ENCODE measurements around the gene IL34. TPM values are rescaled to one million over a fixed set of nuclear protein-coding genes. Genes with fewer than 3 reads are reported as not detected.
A peak's percentile ranks its signal among the peaks of the same experiment; 100 is the strongest.

IL34 gene
- total and polyA plus RNA-seq, 9 donors, result 6.2 to 10.9 (median 8.1) TPM

DNA sequence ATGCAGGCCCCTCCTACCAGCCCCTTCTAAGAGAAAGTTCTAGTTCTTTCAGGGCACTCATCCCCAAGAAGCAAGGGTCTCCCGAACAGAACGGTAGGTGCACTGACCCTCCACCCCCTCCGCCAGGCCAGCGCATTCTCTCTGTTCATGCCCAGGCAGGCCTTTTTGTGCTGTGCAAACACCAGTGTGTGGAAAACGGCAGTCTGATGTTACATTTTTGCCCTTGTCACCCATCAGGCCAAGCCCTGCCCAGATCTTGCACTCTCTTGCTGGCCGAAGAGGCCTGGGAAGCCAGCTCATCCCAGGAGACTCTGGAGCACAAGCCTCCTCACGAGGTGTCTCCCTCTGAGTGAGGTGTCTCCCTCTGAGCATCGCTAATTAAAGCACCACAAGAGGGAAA, 55.6 kb downstream of the IL34 start:
- no peaks in the 10 kb centered on the region for H3K27me3 ChIP-seq (ENCODE audit: control insufficient read depth, insufficient read depth, low read length)
- no peaks in the 10 kb centered on the region for H3K9me3 ChIP-seq (replicated peaks; ENCODE audit: control insufficient read depth, low read depth, low read length)
- no peak overlapping the region for H3K4me3 ChIP-seq (ENCODE audit: low read length)
- peaks cover 13% of the 10 kb centered on the region for H3K36me3 ChIP-seq (ENCODE audit: control insufficient read depth, insufficient read depth, low read length)
- no peak for DNase-seq
- H3K27ac ChIP-seq (ENCODE audit: low read length), result peak overlapping the region; percentile 93
- 76% methylated on average over 4 of the region's 8 CpGs for WGBS (ENCODE audit: insufficient coverage)
- H3K4me1 ChIP-seq (ENCODE audit: control insufficient read depth, insufficient read depth, low read length), result peaks cover 99% of the 10 kb centered on the region

- Histone ChIP-seq H3K27me3 (ENCODE audit: control insufficient read depth, insufficient read depth, low read length) (no peaks in the 10 kb centered on the region), H3K36me3 (ENCODE audit: control insufficient read depth, insufficient read depth, low read length) (peaks cover 10% of the 10 kb centered on the region), H3K27ac (ENCODE audit: low read length) (peak overlapping the region; percentile 93), H3K9me3 (replicated peaks; ENCODE audit: control insufficient read depth, low read depth, low read length) (no peaks in the 10 kb centered on the region), H3K4me3 (ENCODE audit: low read length) (no peak overlapping the region), H3K4me1 (ENCODE audit: control insufficient read depth, insufficient read depth, low read length) (peaks cover 99% of the 10 kb centered on the region)
- WGBS (ENCODE audit: insufficient coverage), result 58% methylated on average over 5 of the region's 8 CpGs
- no peak for DNase-seq
These were observed 56.3 kb downstream of the IL34 start for GRCh38 chr16:70702624-70703023.

DNA sequence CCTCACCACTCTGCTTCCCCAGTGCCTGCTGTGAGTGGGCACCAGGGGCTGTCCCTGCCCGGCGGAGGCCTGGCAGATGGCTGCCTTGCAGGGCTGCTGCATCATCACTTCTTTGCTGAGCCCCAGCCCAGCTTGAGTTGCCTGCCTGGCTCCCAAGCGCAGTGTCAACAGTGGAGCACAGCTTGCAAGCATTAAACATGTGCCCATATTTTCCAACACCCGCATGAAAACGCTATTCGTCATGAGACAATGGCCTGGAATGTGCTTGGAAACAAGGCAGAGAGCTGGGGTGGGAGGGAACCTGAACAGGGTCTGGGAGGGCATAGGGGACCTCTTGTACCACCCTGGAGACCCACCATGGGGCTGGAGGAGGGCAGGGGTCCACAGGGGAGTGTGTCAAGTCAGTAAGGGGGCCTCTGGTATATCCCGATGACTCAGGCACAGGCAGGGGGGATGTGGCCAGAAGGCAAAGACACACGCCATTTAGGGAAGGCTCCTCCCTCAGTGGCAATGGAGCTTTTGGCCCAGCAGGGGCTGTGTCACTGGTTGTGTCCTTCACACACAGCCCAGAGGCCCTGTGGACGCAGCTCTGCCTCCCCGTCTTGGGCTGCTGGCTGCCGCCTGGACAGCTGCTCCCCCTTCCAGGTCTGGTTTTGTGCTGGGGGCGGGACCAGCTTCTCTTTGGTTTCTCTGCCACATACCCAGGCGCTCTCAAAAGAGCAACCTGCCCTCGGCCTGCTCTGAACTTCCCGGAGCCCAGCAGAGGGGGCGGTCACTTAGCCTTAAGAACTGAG, 56.9 kb downstream of the IL34 start:
- peak; percentile 86 for DNase-seq
- H3K27me3 ChIP-seq (ENCODE audit: control insufficient read depth, insufficient read depth, low read length), result no peaks in the 10 kb centered on the region
- H3K9me3 ChIP-seq (replicated peaks; ENCODE audit: control insufficient read depth, low read depth, low read length), result no peaks in the 10 kb centered on the region
- peaks cover 99% of the 10 kb centered on the region for H3K4me1 ChIP-seq (ENCODE audit: control insufficient read depth, insufficient read depth, low read length)
- peaks cover 6% of the 10 kb centered on the region for H3K36me3 ChIP-seq (ENCODE audit: control insufficient read depth, insufficient read depth, low read length)
- 35% methylated on average over 15 of the region's 16 CpGs for WGBS (ENCODE audit: insufficient coverage)
- H3K27ac ChIP-seq (ENCODE audit: low read length), result peak overlapping the region; percentile 93
- no peak overlapping the region for H3K4me3 ChIP-seq (ENCODE audit: low read length)

DNA sequence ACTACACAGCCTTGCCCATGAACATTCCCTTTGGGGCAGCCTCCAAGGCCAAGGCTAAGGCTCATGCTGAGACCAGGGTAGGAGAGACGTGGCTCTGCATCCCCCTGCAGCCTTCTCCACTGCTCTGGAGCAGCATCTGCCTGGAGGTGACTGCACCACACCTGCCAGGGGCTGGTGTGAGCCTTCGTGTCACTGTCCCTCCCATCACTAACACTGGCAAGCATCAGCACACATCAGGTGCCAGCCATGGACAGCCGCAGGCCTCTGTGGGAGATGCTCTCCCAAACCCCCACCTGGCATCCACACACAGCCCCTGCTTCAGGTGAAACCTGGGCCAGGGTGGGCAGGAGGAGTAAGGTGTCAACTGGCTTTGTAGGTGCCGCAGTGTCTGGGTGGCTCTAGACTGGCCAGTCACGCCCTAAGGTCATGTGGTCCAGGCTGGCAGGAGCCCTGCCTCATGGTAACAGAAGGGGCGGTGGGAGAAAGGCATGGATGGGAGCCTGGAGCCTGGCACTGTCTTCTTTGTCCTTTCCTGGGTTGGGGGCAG, 57.5 kb downstream of the IL34 start:
- no peaks in the 10 kb centered on the region for H3K9me3 ChIP-seq (replicated peaks; ENCODE audit: control insufficient read depth, low read depth, low read length)
- no peaks in the 10 kb centered on the region for H3K27me3 ChIP-seq (ENCODE audit: control insufficient read depth, insufficient read depth, low read length)
- H3K4me1 ChIP-seq (ENCODE audit: control insufficient read depth, insufficient read depth, low read length), result peaks cover 99% of the 10 kb centered on the region
- peaks cover 3% of the 10 kb centered on the region for H3K36me3 ChIP-seq (ENCODE audit: control insufficient read depth, insufficient read depth, low read length)
- 83% methylated on average over 5 of the region's 6 CpGs for WGBS (ENCODE audit: insufficient coverage)
- peak overlapping the region; percentile 93 for H3K27ac ChIP-seq (ENCODE audit: low read length)
- DNase-seq, result no peak
- H3K4me3 ChIP-seq (ENCODE audit: low read length), result no peak overlapping the region

DNA sequence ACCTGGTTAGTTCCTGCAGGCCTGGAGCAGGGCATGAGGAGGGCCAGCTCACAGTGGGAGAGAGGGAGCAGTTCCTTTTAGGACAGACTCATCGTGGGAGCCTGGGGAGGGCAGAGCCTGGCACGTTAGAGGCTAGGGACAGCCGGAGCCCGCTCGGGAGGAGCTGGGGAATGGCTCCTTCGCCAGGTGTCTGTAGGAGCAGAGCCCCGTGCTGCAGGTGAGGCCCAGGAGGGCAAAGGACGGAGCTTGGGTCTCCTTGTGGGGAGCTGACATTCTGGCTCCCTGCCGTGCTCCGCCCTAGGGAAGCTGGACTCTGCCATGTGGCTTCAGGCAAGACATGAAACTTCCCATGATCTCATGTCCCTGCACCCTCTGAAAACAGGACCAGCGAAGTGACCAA, 58.2 kb downstream of the IL34 start:
- Histone ChIP-seq H3K27ac (ENCODE audit: low read length) (peak overlapping the region; percentile 93), H3K27me3 (ENCODE audit: control insufficient read depth, insufficient read depth, low read length) (no peaks in the 10 kb centered on the region)
- 79% methylated on average over 11 of the region's 11 CpGs for WGBS (ENCODE audit: insufficient coverage)

DNA sequence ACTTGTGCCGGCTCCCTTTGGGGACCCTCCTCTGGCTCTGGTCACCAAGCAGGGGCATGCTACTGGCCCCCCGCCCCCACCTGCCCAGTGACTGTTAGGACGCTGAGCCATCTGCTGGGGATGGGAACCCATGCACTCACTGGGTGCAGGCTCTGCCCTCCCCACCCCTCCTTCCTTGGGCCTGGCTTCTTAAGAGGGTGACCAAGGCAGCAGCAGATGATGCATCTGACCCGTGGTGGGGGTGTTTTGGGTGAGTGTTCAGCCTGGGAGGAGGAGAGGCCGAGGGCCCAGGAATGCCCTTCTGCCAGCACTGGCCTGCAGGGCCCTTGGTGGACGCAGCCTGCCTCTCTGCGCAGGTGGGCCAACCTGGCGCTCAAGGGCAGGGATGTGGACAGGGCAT, 58.7 kb downstream of the IL34 start:
- no peak for DNase-seq
- peak overlapping the region; percentile 93 for H3K27ac ChIP-seq (ENCODE audit: low read length)
- H3K36me3 ChIP-seq (ENCODE audit: control insufficient read depth, insufficient read depth, low read length), result peaks cover 3% of the 10 kb centered on the region
- H3K9me3 ChIP-seq (replicated peaks; ENCODE audit: control insufficient read depth, low read depth, low read length), result no peaks in the 10 kb centered on the region
- 96% methylated on average over 5 of the region's 8 CpGs for WGBS (ENCODE audit: insufficient coverage)
- H3K4me1 ChIP-seq (ENCODE audit: control insufficient read depth, insufficient read depth, low read length), result peaks cover 99% of the 10 kb centered on the region
- H3K27me3 ChIP-seq (ENCODE audit: control insufficient read depth, insufficient read depth, low read length), result no peaks in the 10 kb centered on the region
- no peak overlapping the region for H3K4me3 ChIP-seq (ENCODE audit: low read length)

More for the DNA sequence above, 58.2 kb downstream of the IL34 start:
- Histone ChIP-seq H3K36me3 (ENCODE audit: control insufficient read depth, insufficient read depth, low read length) (peaks cover 3% of the 10 kb centered on the region), H3K4me3 (ENCODE audit: low read length) (no peak overlapping the region), H3K4me1 (ENCODE audit: control insufficient read depth, insufficient read depth, low read length) (peaks cover 99% of the 10 kb centered on the region), H3K9me3 (replicated peaks; ENCODE audit: control insufficient read depth, low read depth, low read length) (no peaks in the 10 kb centered on the region)
- DNase-seq, result no peak

DNA sequence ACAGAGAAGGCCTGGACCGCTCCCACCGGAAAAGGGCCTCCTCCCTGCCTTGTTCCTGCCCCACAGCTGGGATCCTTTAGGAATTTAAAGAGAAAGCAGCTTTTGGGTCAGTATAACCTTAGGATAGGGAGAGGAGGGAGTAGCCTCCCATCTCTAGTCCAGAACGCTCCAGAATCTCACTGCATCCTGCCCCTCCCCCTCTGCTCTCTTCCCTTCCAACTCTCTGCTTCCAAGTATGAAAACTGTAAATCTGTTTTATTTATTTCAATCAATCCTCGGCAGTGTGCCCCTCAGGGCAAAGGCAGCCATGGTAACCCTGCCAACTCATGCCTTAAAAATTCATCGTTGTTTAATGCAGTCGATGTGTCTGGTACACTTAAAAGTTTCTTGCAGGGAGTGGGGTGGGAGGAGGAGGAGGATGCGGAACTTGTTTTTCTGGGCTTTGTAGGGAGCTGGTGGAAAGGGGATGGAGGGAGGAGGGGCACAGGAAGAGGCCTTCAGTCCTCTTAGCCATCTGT, 60.6 kb downstream of the IL34 start:
- DNase-seq, result peak; percentile 68

DNA sequence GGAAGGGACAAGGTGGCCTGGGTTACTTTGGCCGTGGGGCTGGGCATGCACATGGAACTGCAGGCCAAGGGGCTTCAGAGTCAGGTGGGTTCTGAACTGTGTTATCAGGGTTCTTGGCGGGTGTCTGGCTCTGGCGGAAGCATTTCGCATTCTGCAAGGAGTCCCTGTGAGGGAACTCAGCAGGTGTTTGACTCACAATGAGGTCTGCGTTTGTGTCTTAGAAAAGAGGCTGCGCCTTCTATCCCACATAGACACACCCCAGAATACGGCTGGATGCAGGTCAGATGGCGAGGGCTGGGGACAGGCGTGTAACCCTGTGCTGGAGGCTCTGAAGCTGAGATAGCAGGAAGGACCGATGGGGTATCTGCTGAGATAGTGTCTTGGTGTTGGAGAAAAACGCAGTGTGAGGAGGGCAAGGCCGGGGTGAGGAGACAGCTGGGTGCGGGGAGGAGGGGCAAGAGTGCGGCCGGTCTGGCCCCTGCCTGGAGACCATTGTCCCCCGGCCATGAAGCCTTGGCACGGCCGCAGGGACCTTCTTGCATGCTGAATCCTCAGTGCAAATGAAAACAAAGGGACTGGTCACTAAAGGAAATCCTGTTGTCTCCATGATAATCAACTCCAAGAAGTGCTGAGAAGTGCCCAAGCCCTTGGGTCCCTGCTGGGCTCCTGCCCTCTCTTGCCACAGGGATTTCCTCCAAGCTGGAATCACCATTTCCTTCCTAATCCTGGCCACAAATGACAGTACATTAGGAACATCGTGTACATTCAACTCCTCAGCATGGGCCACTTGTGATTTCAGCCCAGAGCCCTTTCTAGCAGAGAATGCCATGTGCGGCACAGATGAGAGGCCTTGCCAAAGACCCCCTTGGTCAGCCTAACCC, 62.2 kb downstream of the IL34 start:
- Histone ChIP-seq H3K4me1 (ENCODE audit: control insufficient read depth, insufficient read depth, low read length) (peaks cover 100% of the 10 kb centered on the region), H3K27ac (ENCODE audit: low read length) (peak overlapping the region; percentile 65), H3K9me3 (replicated peaks; ENCODE audit: control insufficient read depth, low read depth, low read length) (no peaks in the 10 kb centered on the region), H3K4me3 (ENCODE audit: low read length) (no peak overlapping the region), H3K36me3 (ENCODE audit: control insufficient read depth, insufficient read depth, low read length) (peaks cover 3% of the 10 kb centered on the region), H3K27me3 (ENCODE audit: control insufficient read depth, insufficient read depth, low read length) (no peaks in the 10 kb centered on the region)
- DNase-seq, result no peak
- WGBS (ENCODE audit: insufficient coverage), result 82% methylated on average over 13 of the region's 20 CpGs

More for the DNA sequence above, 60.6 kb downstream of the IL34 start:
- 35% methylated on average over 2 of the region's 7 CpGs for WGBS (ENCODE audit: insufficient coverage)
- Histone ChIP-seq H3K9me3 (replicated peaks; ENCODE audit: control insufficient read depth, low read depth, low read length) (no peaks in the 10 kb centered on the region), H3K4me1 (ENCODE audit: control insufficient read depth, insufficient read depth, low read length) (peaks cover 100% of the 10 kb centered on the region), H3K36me3 (ENCODE audit: control insufficient read depth, insufficient read depth, low read length) (peaks cover 3% of the 10 kb centered on the region), H3K27me3 (ENCODE audit: control insufficient read depth, insufficient read depth, low read length) (no peaks in the 10 kb centered on the region), H3K4me3 (ENCODE audit: low read length) (no peak overlapping the region), H3K27ac (ENCODE audit: low read length) (peak overlapping the region; percentile 57)

DNA sequence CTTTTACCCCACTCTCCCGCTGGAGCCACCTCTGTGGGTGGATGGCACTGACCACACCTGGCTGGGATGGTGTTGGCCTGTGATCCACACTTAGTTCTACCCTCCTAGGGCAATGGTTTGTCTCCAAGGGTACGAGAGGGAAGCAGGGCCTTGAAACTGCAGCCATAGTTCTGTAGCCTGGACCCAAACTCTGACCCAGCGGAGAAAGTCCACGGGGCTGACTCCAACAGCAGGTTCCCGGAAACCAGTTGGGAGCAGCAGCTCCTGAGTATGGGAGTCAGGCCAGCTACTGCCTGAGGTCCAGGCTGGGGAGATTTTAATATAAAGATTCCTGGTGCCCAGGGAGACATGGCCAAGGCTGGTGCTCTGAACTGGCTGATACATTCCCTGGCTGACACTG, 63.1 kb downstream of the IL34 start:
- peaks cover 3% of the 10 kb centered on the region for H3K36me3 ChIP-seq (ENCODE audit: control insufficient read depth, insufficient read depth, low read length)
- no peaks in the 10 kb centered on the region for H3K9me3 ChIP-seq (replicated peaks; ENCODE audit: control insufficient read depth, low read depth, low read length)
- no peak for DNase-seq
- H3K27me3 ChIP-seq (ENCODE audit: control insufficient read depth, insufficient read depth, low read length), result no peaks in the 10 kb centered on the region
- H3K4me1 ChIP-seq (ENCODE audit: control insufficient read depth, insufficient read depth, low read length), result peaks cover 100% of the 10 kb centered on the region
- WGBS (ENCODE audit: insufficient coverage), result 47% methylated on average over 4 of the region's 5 CpGs
- H3K4me3 ChIP-seq (ENCODE audit: low read length), result no peak overlapping the region
- no peak overlapping the region for H3K27ac ChIP-seq (ENCODE audit: low read length)

DNA sequence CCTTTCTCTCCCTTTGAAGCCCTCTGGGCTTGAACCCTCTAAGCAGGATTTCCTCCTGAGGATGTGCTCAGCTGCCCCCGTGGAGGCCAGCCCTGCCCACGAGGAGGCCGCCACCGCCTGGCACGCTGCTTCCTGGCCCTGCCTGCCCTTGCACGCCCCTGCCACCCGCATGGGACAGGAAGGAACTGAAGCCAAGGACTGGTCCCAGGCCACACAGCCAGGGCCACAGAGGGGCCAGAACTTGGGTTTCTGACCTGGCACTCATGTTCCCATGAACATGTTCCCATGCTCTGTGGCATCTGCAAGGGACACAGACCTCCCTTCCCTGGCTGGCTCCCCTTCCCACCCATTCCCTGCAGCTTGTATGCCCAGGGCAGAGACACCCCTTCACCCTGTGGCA, 63.6 kb downstream of the IL34 start:
- Histone ChIP-seq H3K4me3 (ENCODE audit: low read length) (no peak overlapping the region), H3K27me3 (ENCODE audit: control insufficient read depth, insufficient read depth, low read length) (no peaks in the 10 kb centered on the region), H3K4me1 (ENCODE audit: control insufficient read depth, insufficient read depth, low read length) (peaks cover 100% of the 10 kb centered on the region), H3K27ac (ENCODE audit: low read length) (no peak overlapping the region), H3K9me3 (replicated peaks; ENCODE audit: control insufficient read depth, low read depth, low read length) (no peaks in the 10 kb centered on the region), H3K36me3 (ENCODE audit: control insufficient read depth, insufficient read depth, low read length) (peaks cover 3% of the 10 kb centered on the region)
- no peak for DNase-seq
- WGBS (ENCODE audit: insufficient coverage), result 74% methylated on average over 7 of the region's 7 CpGs
